MM.1S (cell line): Measurements from ENCODE around the gene SMAD3.

ENCODE experiments used
- CTCF ChIP-seq: fragments of 300-600 bp; sonication (generic); IDR thresholded peaks from 2 replicates; pipeline ENCODE4 v1.5.1; 2016; ENCODE audit warnings: antibody characterized with exemption, low read length, mixed read lengths
- EZH2phosphoT487 ChIP-seq: fragments of 300-600 bp; sonication (generic); IDR thresholded peaks from 2 replicates; pipeline ENCODE4 v1.6.1; 2018; ENCODE audit warnings: antibody characterized with exemption, low read length

GRCh38 chr15:67104510-67104909 is 39.1 kb downstream of the SMAD3 start:
- no peak for TF ChIP-seq EZH2phosphoT487
- TF ChIP-seq CTCF = no peak
